ENCODE results near the gene BCAM.

Gene BCAM

GRCh38 chr19:44807162-44807561 lies 1.7 kb upstream of the BCAM start:
- no peak overlapping the region for H3K9ac ChIP-seq (ENCODE audit: low read depth, low read length)
- DNase-seq = no peak

GRCh38 chr19:44807652-44808462 lies 1.0 kb upstream of the BCAM start:
- no peak overlapping the region for H3K9ac ChIP-seq (ENCODE audit: low read depth, low read length)
- no peak overlapping the region for H3K27ac ChIP-seq (ENCODE audit: low read length)

More at GRCh38 chr19:44807162-44807561, 1.7 kb upstream of the BCAM start:
- Histone ChIP-seq H3K4me3 (ENCODE audit: low read depth in 1 of 2, low read length in 2 of 2) (no peak overlapping the region), H3K4me2 (ENCODE audit: insufficient read depth, low read length) (no peak overlapping the region), H3K27me3 (ENCODE audit: insufficient read depth, low read length, poor library complexity) (no peaks in the 10 kb centered on the region), H4K20me1 (ENCODE audit: insufficient read depth, low read length) (0 out of 2 replicates have a peak, but pooled peaks cover 3% of the 10 kb centered on the region), H3K27ac (ENCODE audit: low read length) (no peak overlapping the region), H3K9me3 (ENCODE audit: insufficient read depth, low read length, severe bottlenecking) (no peaks in the 10 kb centered on the region), H3K79me2 (ENCODE audit: insufficient read depth, low read length) (no peaks in the 10 kb centered on the region), H2AFZ (ENCODE audit: low read depth, low read length) (no peak overlapping the region), H3K36me3 (ENCODE audit: insufficient read depth, low read length) (no peaks in the 10 kb centered on the region), H3K4me1 (ENCODE audit: insufficient read depth, low read length) (no peaks in the 10 kb centered on the region)
- TF ChIP-seq CTCF (IDR thresholded peaks at IDR 0.05; ENCODE audit: borderline replicate concordance, extremely low read depth, low read length, poor library complexity, severe bottlenecking) (no peak), EZH2 (IDR thresholded peaks at IDR 0.05; ENCODE audit: borderline replicate concordance, low read depth, low read length, severe bottlenecking) (no peak)
- no peak for ATAC-seq (ENCODE audit: insufficient read depth, low read depth)

GRCh38 chr19:44809577-44810233 lies 802 bp downstream of the BCAM start:
- ATAC-seq (ENCODE audit: insufficient read depth, low read depth) = no peak

More at GRCh38 chr19:44807652-44808462, 1.0 kb upstream of the BCAM start:
- no peak overlapping the region for H2AFZ ChIP-seq (ENCODE audit: low read depth, low read length)
- H4K20me1 ChIP-seq (ENCODE audit: insufficient read depth, low read length) = 0 out of 2 replicates have a peak, but pooled peaks cover 3% of the 10 kb centered on the region
- TF ChIP-seq CTCF (IDR thresholded peaks at IDR 0.05; ENCODE audit: borderline replicate concordance, extremely low read depth, low read length, poor library complexity, severe bottlenecking) (no peak), EZH2 (IDR thresholded peaks at IDR 0.05; ENCODE audit: borderline replicate concordance, low read depth, low read length, severe bottlenecking) (no peak)
- no peak overlapping the region for H3K4me3 ChIP-seq (ENCODE audit: low read depth in 1 of 2, low read length in 2 of 2)
- no peaks in the 10 kb centered on the region for H3K9me3 ChIP-seq (ENCODE audit: insufficient read depth, low read length, severe bottlenecking)
- no peaks in the 10 kb centered on the region for H3K79me2 ChIP-seq (ENCODE audit: insufficient read depth, low read length)
- DNase-seq = no peak
- no peak overlapping the region for H3K4me2 ChIP-seq (ENCODE audit: insufficient read depth, low read length)
- no peaks in the 10 kb centered on the region for H3K4me1 ChIP-seq (ENCODE audit: insufficient read depth, low read length)
- no peaks in the 10 kb centered on the region for H3K27me3 ChIP-seq (ENCODE audit: insufficient read depth, low read length, poor library complexity)
- no peaks in the 10 kb centered on the region for H3K36me3 ChIP-seq (ENCODE audit: insufficient read depth, low read length)
- no peak for ATAC-seq (ENCODE audit: insufficient read depth, low read depth)

More at GRCh38 chr19:44809577-44810233, 802 bp downstream of the BCAM start:
- H3K36me3 ChIP-seq (ENCODE audit: insufficient read depth, low read length) = no peaks in the 10 kb centered on the region
- DNase-seq = no peak
- H3K27me3 ChIP-seq (ENCODE audit: insufficient read depth, low read length, poor library complexity) = no peaks in the 10 kb centered on the region
- no peaks in the 10 kb centered on the region for H3K9me3 ChIP-seq (ENCODE audit: insufficient read depth, low read length, severe bottlenecking)
- H2AFZ ChIP-seq (ENCODE audit: low read depth, low read length) = no peak overlapping the region
- TF ChIP-seq CTCF (IDR thresholded peaks at IDR 0.05; ENCODE audit: borderline replicate concordance, extremely low read depth, low read length, poor library complexity, severe bottlenecking) = no peak
- no peak for TF ChIP-seq EZH2 (IDR thresholded peaks at IDR 0.05; ENCODE audit: borderline replicate concordance, low read depth, low read length, severe bottlenecking)
- H3K79me2 ChIP-seq (ENCODE audit: insufficient read depth, low read length) = no peaks in the 10 kb centered on the region
- H3K27ac ChIP-seq (ENCODE audit: low read length) = no peak overlapping the region
- H3K9ac ChIP-seq (ENCODE audit: low read depth, low read length) = no peak overlapping the region
- H3K4me2 ChIP-seq (ENCODE audit: insufficient read depth, low read length) = no peak overlapping the region
- H3K4me3 ChIP-seq (ENCODE audit: low read depth in 1 of 2, low read length in 2 of 2) = no peak overlapping the region
- H4K20me1 ChIP-seq (ENCODE audit: insufficient read depth, low read length) = 0 out of 2 replicates have a peak, but pooled peaks cover 3% of the 10 kb centered on the region
- no peaks in the 10 kb centered on the region for H3K4me1 ChIP-seq (ENCODE audit: insufficient read depth, low read length)
